HG03571 (cell line): ENCODE measurements around the gene SBK1.

Experiments
- ATAC-seq: cut with Tn5 transposase; IDR thresholded peaks from one replicate; pipeline ENCODE4 v1.9.1; 2021; ENCODE audit not compliant: unreplicated experiment

Gene SBK1

GRCh38 chr16:28304214-28304613, 11.9 kb downstream of the SBK1 start:
- ATAC-seq = no peak

- no peak for ATAC-seq
Observed at GRCh38 chr16:28307936-28308335, 15.6 kb downstream of the SBK1 start.

GRCh38 chr16:28308794-28309584, 16.7 kb downstream of the SBK1 start:
- ATAC-seq = no peak

GRCh38 chr16:28309811-28310311, 17.5 kb downstream of the SBK1 start:
- ATAC-seq = no peak

GRCh38 chr16:28310796-28311195, 18.5 kb downstream of the SBK1 start:
- ATAC-seq = no peak

- ATAC-seq = no peak
Observed at GRCh38 chr16:28311413-28311812, 19.1 kb downstream of the SBK1 start.

GRCh38 chr16:28311913-28312312, 19.6 kb downstream of the SBK1 start:
- ATAC-seq = no peak

GRCh38 chr16:28312327-28312726, 20.0 kb downstream of the SBK1 start:
- no peak for ATAC-seq

- ATAC-seq = no peak
Observed at GRCh38 chr16:28313587-28313986, 21.3 kb downstream of the SBK1 start.

- ATAC-seq = no peak
Observed at GRCh38 chr16:28316054-28316453, 23.7 kb downstream of the SBK1 start.

GRCh38 chr16:28317040-28317880, 24.9 kb downstream of the SBK1 start:
- ATAC-seq = no peak

- ATAC-seq = no peak
Observed at GRCh38 chr16:28318042-28318744, 25.9 kb downstream of the SBK1 start.

- ATAC-seq = no peak
Observed at GRCh38 chr16:28319476-28320022, 27.2 kb downstream of the SBK1 start.

GRCh38 chr16:28320023-28320561, 27.8 kb downstream of the SBK1 start:
- no peak for ATAC-seq

GRCh38 chr16:28320741-28321140, 28.4 kb downstream of the SBK1 start:
- ATAC-seq = no peak

GRCh38 chr16:28321700-28322411, 29.5 kb downstream of the SBK1 start:
- ATAC-seq = no peak

- no peak for ATAC-seq
Observed at GRCh38 chr16:28324235-28324886, 32.0 kb downstream of the SBK1 start.

- ATAC-seq = no peak
Observed at GRCh38 chr16:28324887-28325279, 32.6 kb downstream of the SBK1 start.

- no peak for ATAC-seq
Observed at GRCh38 chr16:28326881-28327610, 34.7 kb downstream of the SBK1 start.
